Psoas muscle (tissue), 8 donors: ENCODE measurements around the gene EFHD2. TPM values are rescaled to one million over a fixed set of nuclear protein-coding genes. Genes with fewer than 3 reads are reported as not detected.

Source experiments
- ATAC-seq, 4 donors: fragments of 200-7000 bp; cut with Tn5 transposase; one replicate each; pipeline ENCODE4 v1.9.1; 2020; ENCODE audit warnings: moderate library complexity in 3 of 4, mild to moderate bottlenecking in 2 of 4
- DNase-seq, 2 donors: peaks; one replicate each; pipeline ENCODE4 v3.0.0-alpha.2; 2020
- H3K27ac ChIP-seq: fragments of 200-600 bp; one replicate; pipeline ENCODE4 v1.8.0; 2022
- H3K27me3 ChIP-seq, 3 donors: fragments of 200-600 bp in 1 of 3; one replicate each; pipeline versions ENCODE4 v1.6.1 to v1.8.0; 2013 to 2022; ENCODE audit warnings: low read length in 2 of 3, mild to moderate bottlenecking in 2 of 3, moderate library complexity in 1 of 3; ENCODE audit not compliant: insufficient read depth in 3 of 3
- H3K36me3 ChIP-seq, 2 donors: fragments of 200-600 bp in 1 of 2; one replicate each; pipeline versions ENCODE4 v1.6.1 to v1.8.0; 2013 to 2022; ENCODE audit warnings: low read depth in 1 of 2, mild to moderate bottlenecking in 1 of 2, moderate library complexity in 1 of 2; ENCODE audit not compliant: insufficient read depth in 1 of 2
- H3K4me1 ChIP-seq: fragments of 200-600 bp; one replicate; pipeline ENCODE4 v1.8.0; 2022
- H3K4me3 ChIP-seq: fragments of 200-600 bp; one replicate; pipeline ENCODE4 v1.8.0; 2022; ENCODE audit warnings: mild to moderate bottlenecking
- H3K9me3 ChIP-seq: fragments of 200-600 bp; one replicate; pipeline ENCODE4 v1.8.0; 2022
- CTCF ChIP-seq: fragments of 200-600 bp; IDR thresholded peaks from one replicate; pipeline ENCODE4 v1.8.0; 2022; ENCODE audit warnings: antibody characterized with exemption
- WGBS, 3 donors: extraction: QIAGEN DNeasy Blood & Tissue Kit; methylation state at CpG; one replicate each; pipeline versions ENCODE4 v1.1.6 to v1.1.7; 2013; 5-methylcytosine and 5-hydroxymethylcytosine counted together
- intact Hi-C, 2 donors: fragments of 100-400 bp; cut with DNase I; formaldehyde crosslinking; loops; one replicate each; pipeline versions ENCODE4 v1.11.0 to v1.14.2; 2022
- polyA plus RNA-seq, 3 donors: library from polyadenylated mRNA; stranded (reverse); fragments of 200-250 nt; gene quantifications; one replicate each; pipeline ENCODE4 v1.2.3, GENCODE V29; 2013
- total RNA-seq, 4 donors: library from RNA; stranded (reverse); fragmentation: NEBNext Ultra II Directional in 2 of 4; extraction: Animal tissue kit (Norgen Biotek cat#: 25700) in 2 of 4; gene quantifications; one replicate each; pipeline versions ENCODE4 v1.2.1 to v1.2.4, GENCODE V29; 2021 to 2023
- donor health status: healthy with polysubstance abuse.
- donor health status: DM: no; HTN: no; CAD: no; lungs with moderate emphysema.
- donor health status: Bipolar disorder and iron deficiency.
- donor health status: healthy.
- donor health status: DM: yes; HTN: yes; CAD: no.
- donor health status: DM: no; HTN: no; CAD: no.
- donor health status: DM: no; HTN: no; CAD: no.
- donor health status: DM: yes; HTN: yes; CAD: no.

EFHD2 gene
- total and polyA plus RNA-seq, 7 donors, result 2.3 to 6.9 (median 5.4) TPM

GRCh38 chr1:15440357-15440756 lies 30.7 kb downstream of the EFHD2 start:
- intact Hi-C loops, result no loop called here
- H3K27ac ChIP-seq, result no peak overlapping the region
- no peaks in the 10 kb centered on the region for H3K36me3 ChIP-seq
- H3K9me3 ChIP-seq, result no peaks in the 10 kb centered on the region
- 84 to 94% (median 90%) methylated on average over 12 to 13 of the region's 13 CpGs for WGBS, 3 donors
- no peak for DNase-seq
- H3K27me3 ChIP-seq, result no peaks in the 10 kb centered on the region
- no peak for TF ChIP-seq CTCF
- ATAC-seq, result no peak
- H3K4me1 ChIP-seq, result no peaks in the 10 kb centered on the region
- H3K4me3 ChIP-seq, result no peak overlapping the region

- 84 to 96% (median 88%) methylated on average over 6 of the region's 6 CpGs for WGBS, 3 donors
Measured at GRCh38 chr1:15441247-15441646, 31.6 kb downstream of the EFHD2 start.

GRCh38 chr1:15442119-15442518 lies 32.4 kb downstream of the EFHD2 start:
- Histone ChIP-seq H3K4me3 (no peak overlapping the region), H3K9me3 (no peaks in the 10 kb centered on the region), H3K36me3 (no peaks in the 10 kb centered on the region), H3K27ac (no peak overlapping the region), H3K27me3 (peaks cover 0 to 3% (median 0%) of the 10 kb centered on the region in 3 donors), H3K4me1 (no peaks in the 10 kb centered on the region)
- intact Hi-C loops, result no loop called here
- DNase-seq (no peak), ATAC-seq (no peak)
- 87 to 90% (median 90%) methylated on average over 8 of the region's 8 CpGs for WGBS, 3 donors
- no peak for TF ChIP-seq CTCF

More at GRCh38 chr1:15441247-15441646, 31.6 kb downstream of the EFHD2 start:
- H3K27ac ChIP-seq, result no peak overlapping the region
- H3K27me3 ChIP-seq, result peaks cover 0 to 3% (median 0%) of the 10 kb centered on the region in 3 donors
- no peak for TF ChIP-seq CTCF
- H3K36me3 ChIP-seq, result no peaks in the 10 kb centered on the region
- DNase-seq (no peak), ATAC-seq (no peak)
- no peaks in the 10 kb centered on the region for H3K4me1 ChIP-seq
- intact Hi-C loops, result no loop called here
- no peak overlapping the region for H3K4me3 ChIP-seq
- H3K9me3 ChIP-seq, result no peaks in the 10 kb centered on the region

- no peaks in the 10 kb centered on the region for H3K4me1 ChIP-seq
- TF ChIP-seq CTCF, result no peak
- ATAC-seq (no peak), DNase-seq (no peak)
- H3K36me3 ChIP-seq, result no peaks in the 10 kb centered on the region
- peaks cover 0 to 3% (median 3%) of the 10 kb centered on the region in 3 donors for H3K27me3 ChIP-seq
- 78 to 91% (median 81%) methylated on average over 5 of the region's 5 CpGs for WGBS, 3 donors
- intact Hi-C loops, result no loop called here
- no peaks in the 10 kb centered on the region for H3K9me3 ChIP-seq
- no peak overlapping the region for H3K27ac ChIP-seq
- no peak overlapping the region for H3K4me3 ChIP-seq
Measured at GRCh38 chr1:15442759-15443158, 33.1 kb downstream of the EFHD2 start.

- DNase-seq (no peak), ATAC-seq (no peak)
- intact Hi-C loops, result no loop called here
- TF ChIP-seq CTCF, result no peak
- no peak overlapping the region for H3K4me3 ChIP-seq
- H3K9me3 ChIP-seq, result no peaks in the 10 kb centered on the region
- H3K27me3 ChIP-seq, result peaks cover 0 to 3% (median 3%) of the 10 kb centered on the region in 3 donors
- 68 to 73% (median 71%) methylated on average over 5 of the region's 5 CpGs for WGBS, 3 donors
- H3K36me3 ChIP-seq, result no peaks in the 10 kb centered on the region
- no peaks in the 10 kb centered on the region for H3K4me1 ChIP-seq
- no peak overlapping the region for H3K27ac ChIP-seq
Measured at GRCh38 chr1:15443281-15443680, 33.6 kb downstream of the EFHD2 start.
